PFSK-1 (cell line): Measurements from ENCODE around the gene ZNF222.

ENCODE experiments used
- FOXP2 ChIP-seq: optimal IDR thresholded peaks from 2 replicates; pipeline ENCODE3; 2011; ENCODE audit warnings: borderline replicate concordance, control low read depth, inconsistent platforms; ENCODE audit not compliant: insufficient read depth; ENCODE audit errors: extremely low read length, extremely low read depth
- POLR2AphosphoS5 ChIP-seq: IDR thresholded peaks from 2 replicates; pipeline ENCODE4 v1.6.1; 2012; ENCODE audit warnings: low read depth, mild to moderate bottlenecking, control low read depth, low read length, moderate library complexity
- REST ChIP-seq, 2 experiments: IDR thresholded peaks; 2 replicates each; pipeline versions ENCODE4 v1.6.1 to v1.8.0; 2011 to 2012; ENCODE audit warnings: low read depth in 2 of 2, low read length in 2 of 2, control low read depth in 1 of 2, inconsistent platforms in 1 of 2, mild to moderate bottlenecking in 1 of 2, moderate library complexity in 1 of 2; ENCODE audit not compliant: insufficient read depth in 1 of 2
- SIN3A ChIP-seq: IDR thresholded peaks from 2 replicates; pipeline ENCODE4 v1.6.1; 2012; ENCODE audit warnings: mild to moderate bottlenecking, low read length, moderate library complexity, borderline replicate concordance; ENCODE audit not compliant: insufficient read depth
- TAF1 ChIP-seq: IDR thresholded peaks from 2 replicates; pipeline ENCODE4 v1.6.1; 2012; ENCODE audit warnings: low read length, control low read depth, borderline replicate concordance; ENCODE audit not compliant: insufficient read depth

ZNF222 gene

GRCh38 chr19:44050740-44051649 lies 25.8 kb downstream of the ZNF222 start:
- TF ChIP-seq REST (IDR thresholded peaks at IDR 0.05; ENCODE audit: insufficient read depth in 1 of 2, low read depth in 2 of 2, low read length in 2 of 2) (no peak), POLR2AphosphoS5 (no peak)

- TF ChIP-seq TAF1, result no peak
- peak; percentile 76; the same call in 1 of the 2 replicates for TF ChIP-seq POLR2AphosphoS5
- TF ChIP-seq REST (IDR thresholded peaks at IDR 0.05; ENCODE audit: insufficient read depth in 1 of 2, low read depth in 2 of 2, low read length in 2 of 2), result no peak
- TF ChIP-seq SIN3A, result no peak
These were observed 26.6 kb downstream of the ZNF222 start, which contains the start of gene ZNF223 for GRCh38 chr19:44051650-44052402. Gene ZNF223, plus strand, starts transcription at chr19:44052036. Its CDS starts 3,141 bp downstream, at chr19:44055177.

GRCh38 chr19:44055870-44056269 lies 30.7 kb downstream of the ZNF222 start:
- TF ChIP-seq TAF1, result no peak
- no peak for TF ChIP-seq REST (IDR thresholded peaks at IDR 0.05; ENCODE audit: insufficient read depth in 1 of 2, low read depth in 2 of 2, low read length in 2 of 2)
- no peak for TF ChIP-seq FOXP2
- no peak for TF ChIP-seq POLR2AphosphoS5
- no peak for TF ChIP-seq SIN3A

- TF ChIP-seq FOXP2, result no peak
- no peak for TF ChIP-seq REST (IDR thresholded peaks at IDR 0.05; ENCODE audit: insufficient read depth in 1 of 2, low read depth in 2 of 2, low read length in 2 of 2)
- no peak for TF ChIP-seq SIN3A
- TF ChIP-seq TAF1, result no peak
- TF ChIP-seq POLR2AphosphoS5, result no peak
These were observed 34.0 kb downstream of the ZNF222 start for GRCh38 chr19:44059229-44059628.
